ENCODE measurements around the gene ADGRG2.

DNA sequence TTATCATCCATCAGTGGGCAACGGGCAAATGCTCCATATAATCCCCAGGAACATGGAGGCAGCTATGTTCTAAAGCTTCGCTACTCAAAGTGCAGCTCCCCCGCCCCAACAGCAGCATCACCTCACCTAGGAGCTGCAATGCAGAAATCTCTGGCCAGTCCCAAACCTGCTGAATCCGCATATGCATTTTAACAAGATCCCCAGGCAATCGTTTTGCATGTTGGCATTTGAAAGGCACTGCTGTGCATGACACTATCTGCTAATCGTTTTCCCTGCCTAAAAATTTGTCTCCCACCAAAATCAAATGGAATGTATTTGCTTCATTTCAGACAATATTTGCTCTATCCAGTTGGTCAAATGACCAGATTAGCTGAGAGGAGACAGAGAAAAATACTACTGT, 15.2 kb downstream of the ADGRG2 start:
- TF ChIP-seq SP1 (IDR thresholded peaks at IDR 0.05) (no peak), SP1 (CRISPR knock-in tag; IDR thresholded peaks at IDR 0.05) (no peak), POLR2AphosphoS5 (IDR thresholded peaks at IDR 0.05; ENCODE audit: low read depth, low read length) (no peak), POLR2A (IDR thresholded peaks at IDR 0.05; ENCODE audit: insufficient read depth in 1 of 2, low read depth in 2 of 2, low read length in 2 of 2) (no peak), EP300 (IDR thresholded peaks at IDR 0.05; ENCODE audit: low read depth in 2 of 2, low read length in 2 of 2) (no peak), EP300 (CRISPR knock-in tag; IDR thresholded peaks at IDR 0.05; ENCODE audit: borderline replicate concordance) (no peak), NCOA1 (CRISPR knock-in tag; IDR thresholded peaks at IDR 0.05) (no peak), JUNB (CRISPR knock-in tag; IDR thresholded peaks at IDR 0.05; ENCODE audit: borderline replicate concordance) (no peak), GABPA (IDR thresholded peaks at IDR 0.05; ENCODE audit: low read depth, low read length) (no peak), GABPA (CRISPR knock-in tag; IDR thresholded peaks at IDR 0.05; ENCODE audit: low read depth) (no peak), CBX5 (CRISPR knock-in tag; IDR thresholded peaks at IDR 0.05; ENCODE audit: borderline replicate concordance) (no peak), CHD4 (IDR thresholded peaks at IDR 0.05; ENCODE audit: borderline replicate concordance, low read length) (no peak), MEIS2 (CRISPR knock-in tag; IDR thresholded peaks at IDR 0.05) (no peak), ZNF329 (CRISPR knock-in tag; IDR thresholded peaks at IDR 0.05; ENCODE audit: low read depth) (no peak)
- TF ChIP-seq, protein P1, sequence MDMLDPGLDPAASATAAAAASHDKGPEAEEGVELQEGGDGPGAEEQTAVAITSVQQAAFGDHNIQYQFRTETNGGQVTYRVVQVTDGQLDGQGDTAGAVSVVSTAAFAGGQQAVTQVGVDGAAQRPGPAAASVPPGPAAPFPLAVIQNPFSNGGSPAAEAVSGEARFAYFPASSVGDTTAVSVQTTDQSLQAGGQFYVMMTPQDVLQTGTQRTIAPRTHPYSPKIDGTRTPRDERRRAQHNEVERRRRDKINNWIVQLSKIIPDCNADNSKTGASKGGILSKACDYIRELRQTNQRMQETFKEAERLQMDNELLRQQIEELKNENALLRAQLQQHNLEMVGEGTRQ (IDR thresholded peaks at IDR 0.05; ENCODE audit: low read depth, low read length), result no peak
- TF ChIP-seq, protein P1 (CRISPR knock-in tag; IDR thresholded peaks at IDR 0.05; ENCODE audit: borderline replicate concordance), result no peak
- TF ChIP-seq, protein P2, sequence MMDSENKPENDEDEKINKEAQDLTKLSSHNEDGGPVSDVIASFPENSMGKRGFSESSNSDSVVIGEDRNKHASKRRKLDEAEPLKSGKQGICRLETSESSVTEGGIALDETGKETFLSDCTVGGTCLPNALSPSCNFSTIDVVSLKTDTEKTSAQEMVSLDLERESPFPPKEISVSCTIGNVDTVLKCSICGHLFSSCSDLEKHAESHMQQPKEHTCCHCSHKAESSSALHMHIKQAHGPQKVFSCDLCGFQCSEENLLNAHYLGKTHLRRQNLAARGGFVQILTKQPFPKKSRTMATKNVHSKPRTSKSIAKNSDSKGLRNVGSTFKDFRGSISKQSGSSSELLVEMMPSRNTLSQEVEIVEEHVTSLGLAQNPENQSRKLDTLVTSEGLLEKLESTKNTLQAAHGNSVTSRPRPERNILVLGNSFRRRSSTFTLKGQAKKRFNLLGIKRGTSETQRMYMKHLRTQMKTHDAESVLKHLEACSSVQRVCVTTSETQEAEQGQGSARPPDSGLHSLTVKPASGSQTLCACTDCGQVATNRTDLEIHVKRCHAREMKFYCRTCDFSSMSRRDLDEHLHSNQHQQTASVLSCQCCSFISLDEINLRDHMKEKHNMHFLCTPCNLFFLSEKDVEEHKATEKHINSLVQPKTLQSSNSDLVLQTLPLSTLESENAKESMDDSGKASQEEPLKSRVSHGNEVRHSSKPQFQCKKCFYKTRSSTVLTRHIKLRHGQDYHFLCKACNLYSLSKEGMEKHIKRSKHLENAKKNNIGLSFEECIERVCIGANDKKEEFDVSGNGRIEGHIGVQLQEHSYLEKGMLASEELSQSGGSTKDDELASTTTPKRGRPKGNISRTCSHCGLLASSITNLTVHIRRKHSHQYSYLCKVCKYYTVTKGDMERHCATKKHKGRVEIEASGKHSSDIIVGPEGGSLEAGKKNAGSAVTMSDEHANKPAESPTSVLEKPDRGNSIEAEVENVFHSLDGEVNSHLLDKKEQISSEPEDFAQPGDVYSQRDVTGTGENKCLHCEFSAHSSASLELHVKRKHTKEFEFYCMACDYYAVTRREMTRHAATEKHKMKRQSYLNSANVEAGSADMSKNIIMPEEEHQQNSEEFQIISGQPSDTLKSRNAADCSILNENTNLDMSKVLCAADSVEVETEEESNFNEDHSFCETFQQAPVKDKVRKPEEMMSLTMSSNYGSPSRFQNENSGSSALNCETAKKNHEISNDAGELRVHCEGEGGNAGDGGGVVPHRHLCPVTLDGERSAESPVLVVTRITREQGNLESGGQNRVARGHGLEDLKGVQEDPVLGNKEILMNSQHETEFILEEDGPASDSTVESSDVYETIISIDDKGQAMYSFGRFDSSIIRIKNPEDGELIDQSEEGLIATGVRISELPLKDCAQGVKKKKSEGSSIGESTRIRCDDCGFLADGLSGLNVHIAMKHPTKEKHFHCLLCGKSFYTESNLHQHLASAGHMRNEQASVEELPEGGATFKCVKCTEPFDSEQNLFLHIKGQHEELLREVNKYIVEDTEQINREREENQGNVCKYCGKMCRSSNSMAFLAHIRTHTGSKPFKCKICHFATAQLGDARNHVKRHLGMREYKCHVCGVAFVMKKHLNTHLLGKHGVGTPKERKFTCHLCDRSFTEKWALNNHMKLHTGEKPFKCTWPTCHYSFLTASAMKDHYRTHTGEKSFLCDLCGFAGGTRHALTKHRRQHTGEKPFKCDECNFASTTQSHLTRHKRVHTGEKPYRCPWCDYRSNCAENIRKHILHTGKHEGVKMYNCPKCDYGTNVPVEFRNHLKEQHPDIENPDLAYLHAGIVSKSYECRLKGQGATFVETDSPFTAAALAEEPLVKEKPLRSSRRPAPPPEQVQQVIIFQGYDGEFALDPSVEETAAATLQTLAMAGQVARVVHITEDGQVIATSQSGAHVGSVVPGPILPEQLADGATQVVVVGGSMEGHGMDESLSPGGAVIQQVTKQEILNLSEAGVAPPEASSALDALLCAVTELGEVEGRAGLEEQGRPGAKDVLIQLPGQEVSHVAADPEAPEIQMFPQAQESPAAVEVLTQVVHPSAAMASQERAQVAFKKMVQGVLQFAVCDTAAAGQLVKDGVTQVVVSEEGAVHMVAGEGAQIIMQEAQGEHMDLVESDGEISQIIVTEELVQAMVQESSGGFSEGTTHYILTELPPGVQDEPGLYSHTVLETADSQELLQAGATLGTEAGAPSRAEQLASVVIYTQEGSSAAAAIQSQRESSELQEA (CRISPR knock-in tag; IDR thresholded peaks at IDR 0.05; ENCODE audit: not compliant biosample characterization), result no peak
- TF ChIP-seq, protein P3, sequence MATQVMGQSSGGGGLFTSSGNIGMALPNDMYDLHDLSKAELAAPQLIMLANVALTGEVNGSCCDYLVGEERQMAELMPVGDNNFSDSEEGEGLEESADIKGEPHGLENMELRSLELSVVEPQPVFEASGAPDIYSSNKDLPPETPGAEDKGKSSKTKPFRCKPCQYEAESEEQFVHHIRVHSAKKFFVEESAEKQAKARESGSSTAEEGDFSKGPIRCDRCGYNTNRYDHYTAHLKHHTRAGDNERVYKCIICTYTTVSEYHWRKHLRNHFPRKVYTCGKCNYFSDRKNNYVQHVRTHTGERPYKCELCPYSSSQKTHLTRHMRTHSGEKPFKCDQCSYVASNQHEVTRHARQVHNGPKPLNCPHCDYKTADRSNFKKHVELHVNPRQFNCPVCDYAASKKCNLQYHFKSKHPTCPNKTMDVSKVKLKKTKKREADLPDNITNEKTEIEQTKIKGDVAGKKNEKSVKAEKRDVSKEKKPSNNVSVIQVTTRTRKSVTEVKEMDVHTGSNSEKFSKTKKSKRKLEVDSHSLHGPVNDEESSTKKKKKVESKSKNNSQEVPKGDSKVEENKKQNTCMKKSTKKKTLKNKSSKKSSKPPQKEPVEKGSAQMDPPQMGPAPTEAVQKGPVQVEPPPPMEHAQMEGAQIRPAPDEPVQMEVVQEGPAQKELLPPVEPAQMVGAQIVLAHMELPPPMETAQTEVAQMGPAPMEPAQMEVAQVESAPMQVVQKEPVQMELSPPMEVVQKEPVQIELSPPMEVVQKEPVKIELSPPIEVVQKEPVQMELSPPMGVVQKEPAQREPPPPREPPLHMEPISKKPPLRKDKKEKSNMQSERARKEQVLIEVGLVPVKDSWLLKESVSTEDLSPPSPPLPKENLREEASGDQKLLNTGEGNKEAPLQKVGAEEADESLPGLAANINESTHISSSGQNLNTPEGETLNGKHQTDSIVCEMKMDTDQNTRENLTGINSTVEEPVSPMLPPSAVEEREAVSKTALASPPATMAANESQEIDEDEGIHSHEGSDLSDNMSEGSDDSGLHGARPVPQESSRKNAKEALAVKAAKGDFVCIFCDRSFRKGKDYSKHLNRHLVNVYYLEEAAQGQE (IDR thresholded peaks at IDR 0.05; ENCODE audit: borderline replicate concordance in 1 of 2, low read depth in 1 of 2, low read length in 2 of 2), result no peak

Measured in HepG2 (cell line).